GM10266 (cell line): ENCODE measurements around the gene IFNLR1.

Source experiments
- DNase-seq: peaks from one replicate; pipeline ENCODE4 v3.0.0; 2012; ENCODE audit errors: extremely low spot score
- TF ChIP-seq, protein P1 (sequence below): IDR thresholded peaks from 2 replicates; pipeline ENCODE4 v1.5.1; 2012; ENCODE audit warnings: mild to moderate bottlenecking, low read depth; ENCODE audit not compliant: control insufficient read depth, insufficient read depth; ENCODE audit errors: missing control alignments

IFNLR1 gene

DNA sequence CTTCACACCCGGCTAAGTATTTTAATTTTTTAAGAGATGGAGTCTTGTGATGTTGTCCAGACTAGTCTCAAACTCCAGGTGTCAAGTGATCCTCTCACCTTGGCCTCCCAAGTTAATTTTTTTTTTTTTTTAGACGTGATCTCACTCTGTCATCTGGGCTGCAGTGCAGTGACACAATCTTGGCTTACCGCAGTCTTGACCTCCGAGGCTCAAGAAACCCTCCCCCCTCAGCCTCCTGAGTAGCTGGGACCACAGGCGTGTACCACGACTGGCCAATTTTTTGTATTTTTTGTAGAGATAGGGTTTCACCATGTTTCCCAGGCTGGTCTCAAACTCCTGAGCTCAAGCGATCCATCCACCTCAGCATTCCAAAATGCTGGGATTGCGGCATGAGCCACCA is 11.7 kb upstream of the IFNLR1 start:
- DNase-seq = no peak
- TF ChIP-seq, protein P1, sequence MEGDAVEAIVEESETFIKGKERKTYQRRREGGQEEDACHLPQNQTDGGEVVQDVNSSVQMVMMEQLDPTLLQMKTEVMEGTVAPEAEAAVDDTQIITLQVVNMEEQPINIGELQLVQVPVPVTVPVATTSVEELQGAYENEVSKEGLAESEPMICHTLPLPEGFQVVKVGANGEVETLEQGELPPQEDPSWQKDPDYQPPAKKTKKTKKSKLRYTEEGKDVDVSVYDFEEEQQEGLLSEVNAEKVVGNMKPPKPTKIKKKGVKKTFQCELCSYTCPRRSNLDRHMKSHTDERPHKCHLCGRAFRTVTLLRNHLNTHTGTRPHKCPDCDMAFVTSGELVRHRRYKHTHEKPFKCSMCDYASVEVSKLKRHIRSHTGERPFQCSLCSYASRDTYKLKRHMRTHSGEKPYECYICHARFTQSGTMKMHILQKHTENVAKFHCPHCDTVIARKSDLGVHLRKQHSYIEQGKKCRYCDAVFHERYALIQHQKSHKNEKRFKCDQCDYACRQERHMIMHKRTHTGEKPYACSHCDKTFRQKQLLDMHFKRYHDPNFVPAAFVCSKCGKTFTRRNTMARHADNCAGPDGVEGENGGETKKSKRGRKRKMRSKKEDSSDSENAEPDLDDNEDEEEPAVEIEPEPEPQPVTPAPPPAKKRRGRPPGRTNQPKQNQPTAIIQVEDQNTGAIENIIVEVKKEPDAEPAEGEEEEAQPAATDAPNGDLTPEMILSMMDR = no peak

DNA sequence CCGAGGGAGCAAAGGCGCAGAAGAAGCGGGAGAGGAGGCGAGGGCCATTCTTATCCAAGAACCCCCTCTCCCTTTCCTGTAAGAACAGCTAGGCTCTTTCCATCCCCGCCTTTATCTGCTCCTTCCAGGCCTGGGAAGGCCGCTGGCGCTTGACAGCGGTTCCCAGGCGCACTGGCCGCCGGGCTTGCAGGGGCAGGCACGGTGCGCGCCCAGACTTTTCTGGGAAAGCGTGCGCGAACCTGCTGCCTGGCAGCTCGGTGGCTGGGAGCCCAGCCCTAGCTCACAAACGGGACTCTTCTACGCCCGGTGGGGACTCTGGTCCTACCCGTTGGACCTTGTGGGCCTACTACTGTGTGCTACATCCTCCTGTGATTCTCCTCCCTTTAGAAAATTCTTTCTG is 8.8 kb upstream of the IFNLR1 start:
- DNase-seq = no peak

DNA sequence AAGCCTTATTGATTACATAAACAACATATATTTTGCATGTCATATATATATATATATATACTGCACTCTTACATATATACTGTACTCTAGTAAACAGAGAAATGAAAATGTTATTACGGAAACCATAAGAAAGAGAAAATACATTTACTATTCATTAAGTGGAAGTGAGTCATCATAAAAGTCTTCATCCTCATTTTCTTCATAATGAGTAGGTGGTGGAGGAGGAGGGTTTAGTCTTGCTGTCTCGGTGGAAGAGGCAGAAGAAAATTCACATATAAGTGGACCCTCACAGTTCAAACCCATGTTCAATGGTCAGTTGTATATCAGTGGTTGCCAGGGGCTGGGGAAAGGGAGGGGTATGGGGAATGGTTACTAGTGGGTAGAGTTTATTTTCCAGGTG is 8.0 kb upstream of the IFNLR1 start:
- no peak for DNase-seq
- TF ChIP-seq, protein P1 = no peak

More for the DNA sequence above, 8.8 kb upstream of the IFNLR1 start:
- TF ChIP-seq, protein P1 = no peak

DNA sequence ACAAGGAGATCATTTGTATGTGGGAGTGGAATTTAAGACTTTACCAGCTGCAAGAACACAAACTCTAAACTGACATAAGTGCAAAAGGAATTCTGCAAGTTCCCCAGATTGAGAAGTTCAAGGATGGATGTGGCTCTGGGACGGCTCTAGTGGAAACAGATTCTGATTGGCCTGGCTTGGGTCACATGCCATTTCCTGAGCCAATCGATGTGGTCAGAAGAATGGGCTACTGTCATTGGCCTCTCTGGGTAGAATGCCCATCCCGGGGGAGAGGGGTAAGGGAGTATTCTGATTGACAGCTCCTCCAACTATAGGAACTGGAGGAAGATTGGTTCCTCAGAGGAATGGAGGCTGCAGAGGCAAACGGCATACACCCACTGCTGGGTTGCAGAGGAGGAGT is 6.0 kb upstream of the IFNLR1 start:
- TF ChIP-seq, protein P1 = no peak
- no peak for DNase-seq

DNA sequence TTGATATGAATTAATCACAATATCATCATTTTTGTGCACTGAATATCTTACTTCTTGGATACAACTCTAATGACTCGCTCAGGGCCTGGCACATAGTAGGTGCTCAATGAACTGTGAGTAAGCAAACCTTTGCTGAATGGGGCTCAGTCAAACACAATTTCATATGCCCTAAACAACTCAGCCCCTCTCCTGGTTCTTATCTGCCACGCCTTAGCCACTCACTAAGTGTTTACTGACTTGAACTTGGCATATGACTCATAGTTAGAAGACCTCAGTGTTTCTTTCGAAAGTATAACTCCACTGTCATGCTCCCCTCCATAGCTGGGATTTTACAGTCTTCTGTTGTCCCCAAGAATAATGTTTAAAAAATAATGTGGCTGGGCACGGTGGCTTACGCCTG is 4.8 kb upstream of the IFNLR1 start:
- peak; percentile 78 for DNase-seq
- TF ChIP-seq, protein P1 = no peak

DNA sequence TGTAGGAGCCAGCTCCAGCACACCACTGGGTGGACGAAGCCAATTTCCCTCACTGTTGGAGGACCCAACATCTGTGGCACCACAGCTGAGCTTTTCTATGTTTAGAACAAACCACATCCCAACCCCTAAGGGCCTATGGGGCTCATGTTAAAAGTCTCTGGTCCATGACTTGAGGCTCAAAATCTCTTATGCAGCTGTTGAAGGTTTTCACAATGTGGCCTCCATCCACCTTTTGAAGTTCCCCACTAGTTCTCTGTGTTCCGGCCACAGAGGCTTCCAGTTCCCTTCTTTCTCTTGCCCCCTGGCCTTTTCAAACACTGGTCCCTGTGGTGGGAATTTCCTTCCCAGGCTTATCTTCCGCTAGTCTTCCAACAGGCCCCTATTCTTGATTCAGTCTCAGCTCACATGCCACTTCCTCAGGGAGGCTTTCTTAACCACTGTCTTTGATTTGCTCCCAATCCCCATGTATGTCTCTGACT is 3.9 kb upstream of the IFNLR1 start:
- DNase-seq = peak; percentile 76
- TF ChIP-seq, protein P1 = no peak

DNA sequence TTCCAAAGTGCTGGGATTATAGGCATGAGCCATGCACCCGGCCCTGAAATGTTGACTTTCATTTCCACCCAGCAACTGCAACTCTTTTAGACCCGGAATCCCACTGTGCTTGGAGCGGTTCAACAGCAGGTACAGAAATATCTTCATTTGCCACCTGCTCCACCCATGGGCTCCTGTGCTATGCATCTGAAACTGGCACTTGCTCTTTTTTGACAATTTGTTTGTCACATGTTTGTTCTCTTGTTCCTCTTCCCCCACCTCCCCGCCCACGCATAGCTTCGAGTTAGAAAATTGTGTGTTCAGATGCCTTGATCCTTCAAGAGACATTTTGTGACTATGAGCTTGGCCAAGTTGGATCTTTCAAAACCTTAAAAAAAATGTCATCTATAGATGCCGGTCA is 2.4 kb upstream of the IFNLR1 start:
- DNase-seq = peak; percentile 55
- TF ChIP-seq, protein P1 = no peak
